GOT3 (cell line): ENCODE measurements around the gene PRPF31.
A peak's percentile ranks its signal among the peaks of the same experiment; 100 is the strongest.
"Not testable (repeated sequence)": the region's sequence is repeated elsewhere in the genome, so short reads cannot be mapped to it uniquely, and the experiment has no call there.

Experiments
- DNase-seq: peaks from one replicate; lab custom pipeline; 2025; ENCODE audit warnings: mixed read lengths; lab: John Stamatoyannopoulos, UW

The PRPF31 gene

GRCh38 chr19:54162884-54163283 is 47.3 kb downstream of the PRPF31 start:
- no peak for DNase-seq

- DNase-seq = no peak
These were observed 49.0 kb downstream of the PRPF31 start for GRCh38 chr19:54164369-54165068.

- DNase-seq = no peak
These were observed 49.7 kb downstream of the PRPF31 start for GRCh38 chr19:54165222-54165621.

GRCh38 chr19:54168174-54168917 is 52.8 kb downstream of the PRPF31 start:
- peak; percentile 69 for DNase-seq

- no peak for DNase-seq
These were observed 53.7 kb downstream of the PRPF31 start for GRCh38 chr19:54169149-54169740.

- not testable (repeated sequence) for DNase-seq
These were observed 56.3 kb downstream of the PRPF31 start for GRCh38 chr19:54171736-54172431.

- DNase-seq = no peak
These were observed 57.2 kb downstream of the PRPF31 start, which contains the start of gene TMC4 for GRCh38 chr19:54172471-54173358. Gene TMC4 (minus strand): TSS chr19:54173160. CDS start chr19:54173117, 43 bp downstream.

- no peak for DNase-seq
These were observed 57.8 kb downstream of the PRPF31 start for GRCh38 chr19:54173359-54173699.

GRCh38 chr19:54173951-54174834 is 58.6 kb downstream of the PRPF31 start:
- DNase-seq = no peak

- no peak for DNase-seq
These were observed 63.2 kb downstream of the PRPF31 start for GRCh38 chr19:54178581-54179261.

- no peak for DNase-seq
These were observed 63.8 kb downstream of the PRPF31 start for GRCh38 chr19:54179262-54179852.

- no peak for DNase-seq
These were observed 64.4 kb downstream of the PRPF31 start for GRCh38 chr19:54179921-54180461.

- no peak for DNase-seq
These were observed 65.1 kb downstream of the PRPF31 start for GRCh38 chr19:54180691-54181091.
